MG63 (cell line): Measurements from ENCODE around the gene TSPAN14. TPM values are rescaled to one million over a fixed set of nuclear protein-coding genes. Genes with fewer than 3 reads are reported as not detected.
"Not testable (repeated sequence)": the region's sequence is repeated elsewhere in the genome, so short reads cannot be mapped to it uniquely, and the experiment has no call there.

Experiments
- DNase-seq: peaks from one replicate; pipeline ENCODE4 v3.0.0-alpha.2; 2020
- H3K27me3 ChIP-seq: fragments of 250-450 bp; sonication (Bioruptor Pico); 2 replicates; pipeline ENCODE4 v1.5.1; 2020; ENCODE audit warnings: mild to moderate bottlenecking, moderate library complexity
- H3K36me3 ChIP-seq: fragments of 250-450 bp; sonication (Bioruptor Pico); 2 replicates; pipeline ENCODE4 v1.5.1; 2020; ENCODE audit warnings: mild to moderate bottlenecking, moderate library complexity
- H3K4me3 ChIP-seq: fragments of 250-450 bp; sonication (Bioruptor Pico); 2 replicates; pipeline ENCODE4 v1.5.1; 2020; ENCODE audit warnings: mild to moderate bottlenecking, moderate library complexity
- H3K9me3 ChIP-seq: fragments of 250-450 bp; sonication (Bioruptor Pico); 2 replicates; pipeline ENCODE4 v1.5.1; 2020; ENCODE audit warnings: mild to moderate bottlenecking, moderate library complexity
- total RNA-seq: library from RNA; depleted of rRNA; stranded (reverse); fragments of >200 nt; shearing (Covaris generic); gene quantifications from 2 replicates; pipeline ENCODE4 v1.2.3, GENCODE V29; 2014; ENCODE audit warnings: low replicate concordance

Gene TSPAN14
- total RNA-seq, 1 experiment from 2014 or later: 10.0 TPM

GRCh38 chr10:80416479-80417098, 37.5 kb upstream of the TSPAN14 start:
- Histone ChIP-seq H3K4me3 (no peak overlapping the region), H3K9me3 (no peaks in the 10 kb centered on the region), H3K36me3 (no peaks in the 10 kb centered on the region), H3K27me3 (no peaks in the 10 kb centered on the region)
- DNase-seq: no peak

GRCh38 chr10:80417256-80417655, 36.9 kb upstream of the TSPAN14 start:
- DNase-seq, H3K4me3 ChIP-seq, H3K27me3 ChIP-seq, H3K36me3 ChIP-seq, H3K9me3 ChIP-seq: not testable (repeated sequence)

GRCh38 chr10:80421050-80421706, 32.9 kb upstream of the TSPAN14 start:
- Histone ChIP-seq H3K9me3 (no peaks in the 10 kb centered on the region), H3K4me3 (no peak overlapping the region), H3K27me3 (no peaks in the 10 kb centered on the region), H3K36me3 (no peaks in the 10 kb centered on the region)
- DNase-seq: no peak

GRCh38 chr10:80421707-80422536, 32.2 kb upstream of the TSPAN14 start:
- Histone ChIP-seq H3K27me3 (no peaks in the 10 kb centered on the region), H3K36me3 (no peaks in the 10 kb centered on the region), H3K9me3 (no peaks in the 10 kb centered on the region), H3K4me3 (no peak overlapping the region)
- DNase-seq: no peak

- H3K36me3 ChIP-seq: no peaks in the 10 kb centered on the region
- H3K9me3 ChIP-seq: no peaks in the 10 kb centered on the region
- no peak overlapping the region for H3K4me3 ChIP-seq
- no peaks in the 10 kb centered on the region for H3K27me3 ChIP-seq
- DNase-seq: no peak
Measured at GRCh38 chr10:80425901-80426300, 28.2 kb upstream of the TSPAN14 start.

- no peaks in the 10 kb centered on the region for H3K9me3 ChIP-seq
- DNase-seq: no peak
- H3K27me3 ChIP-seq: no peaks in the 10 kb centered on the region
- H3K4me3 ChIP-seq: no peak overlapping the region
- no peaks in the 10 kb centered on the region for H3K36me3 ChIP-seq
Measured at GRCh38 chr10:80427541-80427940, 26.6 kb upstream of the TSPAN14 start.

- H3K36me3 ChIP-seq: no peaks in the 10 kb centered on the region
- no peaks in the 10 kb centered on the region for H3K9me3 ChIP-seq
- H3K27me3 ChIP-seq: no peaks in the 10 kb centered on the region
- no peak overlapping the region for H3K4me3 ChIP-seq
- peak; percentile 93 for DNase-seq
Measured at GRCh38 chr10:80429521-80429973, 24.6 kb upstream of the TSPAN14 start.

GRCh38 chr10:80433134-80433533, 21.0 kb upstream of the TSPAN14 start:
- Histone ChIP-seq H3K4me3 (no peak overlapping the region), H3K27me3 (no peaks in the 10 kb centered on the region), H3K9me3 (no peaks in the 10 kb centered on the region), H3K36me3 (no peaks in the 10 kb centered on the region)
- DNase-seq: no peak

- no peak for DNase-seq
- H3K4me3 ChIP-seq: no peak overlapping the region
- no peaks in the 10 kb centered on the region for H3K36me3 ChIP-seq
- no peaks in the 10 kb centered on the region for H3K27me3 ChIP-seq
- no peaks in the 10 kb centered on the region for H3K9me3 ChIP-seq
Measured at GRCh38 chr10:80436446-80437098, 17.5 kb upstream of the TSPAN14 start.

- Histone ChIP-seq H3K27me3 (no peaks in the 10 kb centered on the region), H3K4me3 (no peak overlapping the region), H3K9me3 (no peaks in the 10 kb centered on the region), H3K36me3 (no peaks in the 10 kb centered on the region)
- no peak for DNase-seq
Measured at GRCh38 chr10:80437227-80437626, 16.9 kb upstream of the TSPAN14 start.

- no peak for DNase-seq
- H3K9me3 ChIP-seq: no peaks in the 10 kb centered on the region
- H3K27me3 ChIP-seq: no peaks in the 10 kb centered on the region
- no peak overlapping the region for H3K4me3 ChIP-seq
- no peaks in the 10 kb centered on the region for H3K36me3 ChIP-seq
Measured at GRCh38 chr10:80441831-80442230, 12.3 kb upstream of the TSPAN14 start.

- H3K27me3 ChIP-seq: no peaks in the 10 kb centered on the region
- no peak for DNase-seq
- H3K4me3 ChIP-seq: no peak overlapping the region
- H3K36me3 ChIP-seq: no peaks in the 10 kb centered on the region
- H3K9me3 ChIP-seq: no peaks in the 10 kb centered on the region
Measured at GRCh38 chr10:80442879-80443278, 11.2 kb upstream of the TSPAN14 start.

- Histone ChIP-seq H3K4me3 (no peak overlapping the region), H3K9me3 (no peaks in the 10 kb centered on the region), H3K36me3 (no peaks in the 10 kb centered on the region), H3K27me3 (no peaks in the 10 kb centered on the region)
- DNase-seq: peak; percentile 26
Measured at GRCh38 chr10:80443531-80443974, 10.6 kb upstream of the TSPAN14 start.

GRCh38 chr10:80444124-80444523, 10.0 kb upstream of the TSPAN14 start:
- no peak for DNase-seq
- no peak overlapping the region for H3K4me3 ChIP-seq
- no peaks in the 10 kb centered on the region for H3K9me3 ChIP-seq
- H3K36me3 ChIP-seq: no peaks in the 10 kb centered on the region
- H3K27me3 ChIP-seq: no peaks in the 10 kb centered on the region

- DNase-seq: peak; percentile 33
- Histone ChIP-seq H3K36me3 (no peaks in the 10 kb centered on the region), H3K4me3 (no peak overlapping the region), H3K27me3 (no peaks in the 10 kb centered on the region), H3K9me3 (no peaks in the 10 kb centered on the region)
Measured at GRCh38 chr10:80444646-80445319, 9.3 kb upstream of the TSPAN14 start.

- Histone ChIP-seq H3K27me3 (no peaks in the 10 kb centered on the region), H3K4me3 (no peak overlapping the region), H3K9me3 (no peaks in the 10 kb centered on the region), H3K36me3 (no peaks in the 10 kb centered on the region)
- no peak for DNase-seq
Measured at GRCh38 chr10:80447436-80448190, 6.5 kb upstream of the TSPAN14 start.
